ENCODE data around the gene EPHB6. TPM values are rescaled to one million over a fixed set of nuclear protein-coding genes. Genes with fewer than 3 reads are reported as not detected.

Gene EPHB6
- total RNA-seq, 1 donor from 2014 or later = 5.6 TPM

DNA sequence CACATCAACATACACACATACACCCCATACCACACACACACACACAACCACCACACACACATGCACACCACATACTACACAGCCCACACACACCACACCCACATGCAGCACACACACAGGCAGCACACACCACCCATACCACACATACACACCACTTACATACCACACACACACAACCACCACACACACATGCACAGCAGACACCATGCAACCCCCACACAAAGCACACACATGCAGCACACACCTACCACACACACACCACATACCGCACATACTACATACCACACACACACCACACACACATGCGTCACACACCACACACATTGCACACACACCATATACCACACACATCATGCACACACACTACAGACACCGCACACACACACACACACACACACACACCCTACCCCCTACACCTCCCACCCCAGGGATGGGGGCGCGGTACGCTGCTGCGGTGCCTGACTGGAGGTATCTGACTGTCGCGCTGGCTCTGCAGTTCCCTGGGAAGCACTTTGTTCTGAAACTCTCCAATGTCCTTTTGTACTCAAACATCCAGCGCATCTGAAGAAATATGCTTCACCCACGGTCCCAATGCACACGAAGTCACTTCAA, 36.1 kb downstream of the EPHB6 start:
- peaks cover 4% of the 10 kb centered on the region for H3K27me3 Mint-ChIP-seq (ENCODE audit: insufficient read depth)
- no peaks in the 10 kb centered on the region for H3K4me1 Mint-ChIP-seq (ENCODE audit: low read depth)
- H3K9me3 Mint-ChIP-seq = no peaks in the 10 kb centered on the region
- intact Hi-C loops (cut with micrococcal nuclease) = no loop called here
- no peaks in the 10 kb centered on the region for H3K36me3 Mint-ChIP-seq (ENCODE audit: low read depth)
- no peak overlapping the region for H3K4me3 Mint-ChIP-seq
- DNase-seq (ENCODE audit: low spot score) = no peak
- H3K27ac Mint-ChIP-seq = no peak overlapping the region

DNA sequence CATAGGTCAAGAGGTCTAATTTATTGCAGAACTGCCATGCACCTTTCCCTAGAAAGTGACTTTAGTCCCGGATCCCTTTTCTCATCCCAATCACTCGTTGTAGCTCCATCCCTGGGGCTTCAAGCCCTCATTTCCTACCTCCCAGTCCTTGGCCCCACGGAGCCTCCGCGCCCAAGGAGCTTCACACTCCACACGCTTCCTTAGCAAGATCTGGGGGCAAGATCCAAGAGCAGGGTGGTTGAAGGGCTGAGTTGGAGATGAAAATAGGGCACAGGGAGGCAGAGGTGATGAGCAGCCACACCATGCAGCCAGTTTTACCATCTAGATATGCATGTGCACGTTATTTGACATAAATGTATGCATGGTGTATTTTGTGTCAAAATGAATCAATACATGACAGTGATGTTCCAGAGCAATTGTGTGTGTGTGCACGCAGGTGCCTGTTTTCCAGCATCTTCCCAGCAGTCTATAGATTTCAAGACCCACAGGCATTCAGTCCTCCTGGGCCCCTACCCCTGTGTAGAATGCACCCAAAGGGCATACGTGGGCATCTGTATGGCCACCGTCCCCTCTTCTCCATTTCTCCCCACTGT, 36.7 kb downstream of the EPHB6 start:
- no peak overlapping the region for H3K27ac Mint-ChIP-seq
- peaks cover 4% of the 10 kb centered on the region for H3K27me3 Mint-ChIP-seq (ENCODE audit: insufficient read depth)
- no peaks in the 10 kb centered on the region for H3K36me3 Mint-ChIP-seq (ENCODE audit: low read depth)
- no peak overlapping the region for H3K4me3 Mint-ChIP-seq
- no peaks in the 10 kb centered on the region for H3K4me1 Mint-ChIP-seq (ENCODE audit: low read depth)
- DNase-seq (ENCODE audit: low spot score) = no peak
- intact Hi-C loops (cut with micrococcal nuclease) = no loop called here
- H3K9me3 Mint-ChIP-seq = no peaks in the 10 kb centered on the region

DNA sequence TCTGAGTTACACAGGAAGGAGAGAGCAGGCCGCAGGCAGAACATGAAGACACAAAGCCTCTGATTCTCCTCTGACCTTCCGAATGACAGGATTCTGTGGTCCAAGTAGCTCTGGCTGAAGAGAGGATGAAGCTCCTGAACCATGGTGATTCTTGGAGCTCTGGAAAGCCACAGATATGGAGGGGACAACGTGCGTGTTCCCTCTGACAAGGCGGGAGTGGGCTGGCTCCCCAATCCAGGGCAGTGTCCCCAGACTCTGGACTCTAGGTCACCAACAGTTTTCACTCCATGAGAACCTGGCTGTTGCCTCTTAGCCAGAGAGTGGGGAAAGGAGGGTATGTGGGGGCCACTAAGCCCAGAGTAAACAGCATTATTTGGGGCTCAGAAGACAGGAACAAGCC, 38.1 kb downstream of the EPHB6 start:
- no peaks in the 10 kb centered on the region for H3K4me1 Mint-ChIP-seq (ENCODE audit: low read depth)
- intact Hi-C loops (cut with micrococcal nuclease) = no loop called here

DNA sequence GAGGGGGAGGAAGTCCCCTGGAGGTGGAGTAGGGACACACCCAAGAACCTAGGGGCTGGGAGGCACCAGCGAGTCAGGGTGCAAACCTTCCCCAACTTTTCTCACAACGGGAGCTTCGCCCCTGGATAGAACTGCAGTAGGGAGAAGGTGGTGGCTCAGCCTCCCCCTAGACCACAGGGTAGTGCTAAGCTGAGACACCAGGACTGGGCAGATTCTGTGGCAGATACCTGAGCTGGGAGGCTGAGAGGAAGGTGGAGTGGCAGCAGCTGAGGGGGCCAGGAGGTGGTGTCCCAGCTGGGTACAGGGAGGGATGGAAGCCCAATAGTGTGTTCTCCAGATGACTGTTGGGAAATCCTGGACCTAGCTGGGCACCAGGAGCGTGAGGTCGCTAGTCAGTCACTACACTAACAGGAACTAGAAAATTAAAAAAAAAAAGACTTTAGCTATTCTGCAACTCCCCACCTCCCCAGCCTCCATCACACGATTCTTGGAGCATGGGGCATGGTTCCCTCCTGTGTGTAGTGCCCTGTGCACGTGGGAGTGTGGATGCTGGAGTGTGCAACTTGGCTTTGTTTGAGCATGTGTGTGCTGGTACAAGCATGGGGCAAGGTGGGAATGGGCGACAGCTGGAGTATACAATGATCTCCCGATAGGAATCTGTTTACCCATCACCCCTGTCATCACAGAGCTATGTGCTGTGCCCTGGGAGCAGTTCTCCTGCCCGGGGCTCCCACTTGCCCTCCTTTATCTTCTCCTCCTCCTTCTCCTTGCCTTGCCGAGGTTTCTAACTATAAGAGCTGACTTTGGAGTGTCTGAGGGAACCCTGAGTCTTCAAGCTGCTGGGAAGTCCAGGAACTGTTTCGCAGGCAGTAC, 39.5 kb downstream of the EPHB6 start:
- no peak overlapping the region for H3K4me3 Mint-ChIP-seq
- H3K9me3 Mint-ChIP-seq = no peaks in the 10 kb centered on the region
- DNase-seq (ENCODE audit: low spot score) = no peak
- H3K27me3 Mint-ChIP-seq (ENCODE audit: insufficient read depth) = peaks cover 4% of the 10 kb centered on the region
- intact Hi-C loops (cut with micrococcal nuclease) = no loop called here
- no peak overlapping the region for H3K27ac Mint-ChIP-seq
- no peaks in the 10 kb centered on the region for H3K4me1 Mint-ChIP-seq (ENCODE audit: low read depth)
- H3K36me3 Mint-ChIP-seq (ENCODE audit: low read depth) = no peaks in the 10 kb centered on the region

More for the DNA sequence above, 38.1 kb downstream of the EPHB6 start:
- no peak for DNase-seq (ENCODE audit: low spot score)
- Mint-ChIP-seq H3K27me3 (ENCODE audit: insufficient read depth) (peaks cover 4% of the 10 kb centered on the region), H3K27ac (no peak overlapping the region), H3K36me3 (ENCODE audit: low read depth) (no peaks in the 10 kb centered on the region), H3K9me3 (no peaks in the 10 kb centered on the region), H3K4me3 (no peak overlapping the region)

DNA sequence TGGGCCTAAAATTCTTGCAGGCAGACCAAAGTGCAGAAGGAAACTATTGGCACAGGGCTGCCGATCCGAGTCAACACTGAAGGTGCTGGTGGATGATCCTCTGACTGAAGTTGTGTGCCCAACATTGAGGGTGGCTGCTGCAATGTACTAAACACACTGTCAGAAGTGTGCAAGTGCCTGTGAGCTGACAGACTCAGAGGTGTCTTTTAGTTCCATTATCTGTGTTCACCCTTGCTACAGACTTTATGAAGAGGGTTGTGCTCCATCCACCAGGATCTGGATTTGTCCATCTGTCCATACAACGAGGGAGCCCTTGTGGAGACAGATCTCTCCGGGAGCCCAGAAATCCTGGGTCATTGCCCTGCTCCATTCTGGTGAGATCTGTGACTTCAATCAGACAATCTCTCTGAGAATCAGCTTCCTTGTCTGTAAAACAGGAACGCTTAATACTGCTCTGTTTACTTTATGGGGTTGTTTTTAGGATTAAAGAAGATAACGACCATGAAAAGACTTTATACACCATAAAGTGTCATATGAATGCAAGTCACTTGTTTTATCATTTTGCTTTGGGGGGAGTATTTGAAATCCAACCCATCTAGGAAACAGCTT, 40.2 kb downstream of the EPHB6 start:
- Mint-ChIP-seq H3K4me3 (no peak overlapping the region), H3K27ac (no peak overlapping the region), H3K4me1 (ENCODE audit: low read depth) (no peaks in the 10 kb centered on the region), H3K9me3 (no peaks in the 10 kb centered on the region), H3K27me3 (ENCODE audit: insufficient read depth) (peaks cover 6% of the 10 kb centered on the region), H3K36me3 (ENCODE audit: low read depth) (no peaks in the 10 kb centered on the region)
- intact Hi-C loops (cut with micrococcal nuclease) = no loop called here
- DNase-seq (ENCODE audit: low spot score) = no peak

DNA sequence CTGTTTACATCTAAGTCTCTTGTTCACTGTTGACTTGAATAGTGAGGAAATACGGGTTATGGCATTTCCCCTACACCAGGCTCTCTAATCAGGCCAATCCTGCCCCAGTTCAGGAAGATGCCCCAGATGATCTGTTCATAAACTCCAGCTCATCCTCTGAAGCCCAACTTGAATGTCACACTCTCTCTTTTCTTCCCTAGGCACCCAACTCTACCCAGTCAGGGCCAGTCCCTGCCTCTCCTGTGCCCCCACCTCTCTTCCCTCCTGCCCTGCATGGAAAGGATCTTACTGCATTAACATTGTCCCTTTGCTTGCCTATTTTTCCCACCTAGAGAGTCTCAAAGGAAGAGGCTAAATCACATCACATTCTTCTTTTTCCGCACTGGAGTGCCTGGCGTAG, 41.3 kb downstream of the EPHB6 start:
- H3K27ac Mint-ChIP-seq = no peak overlapping the region
- peaks cover 8% of the 10 kb centered on the region for H3K27me3 Mint-ChIP-seq (ENCODE audit: insufficient read depth)
- intact Hi-C loops (cut with micrococcal nuclease) = no loop called here
- H3K9me3 Mint-ChIP-seq = no peaks in the 10 kb centered on the region
- no peaks in the 10 kb centered on the region for H3K4me1 Mint-ChIP-seq (ENCODE audit: low read depth)
- no peak for DNase-seq (ENCODE audit: low spot score)
- no peak overlapping the region for H3K4me3 Mint-ChIP-seq
- no peaks in the 10 kb centered on the region for H3K36me3 Mint-ChIP-seq (ENCODE audit: low read depth)

DNA sequence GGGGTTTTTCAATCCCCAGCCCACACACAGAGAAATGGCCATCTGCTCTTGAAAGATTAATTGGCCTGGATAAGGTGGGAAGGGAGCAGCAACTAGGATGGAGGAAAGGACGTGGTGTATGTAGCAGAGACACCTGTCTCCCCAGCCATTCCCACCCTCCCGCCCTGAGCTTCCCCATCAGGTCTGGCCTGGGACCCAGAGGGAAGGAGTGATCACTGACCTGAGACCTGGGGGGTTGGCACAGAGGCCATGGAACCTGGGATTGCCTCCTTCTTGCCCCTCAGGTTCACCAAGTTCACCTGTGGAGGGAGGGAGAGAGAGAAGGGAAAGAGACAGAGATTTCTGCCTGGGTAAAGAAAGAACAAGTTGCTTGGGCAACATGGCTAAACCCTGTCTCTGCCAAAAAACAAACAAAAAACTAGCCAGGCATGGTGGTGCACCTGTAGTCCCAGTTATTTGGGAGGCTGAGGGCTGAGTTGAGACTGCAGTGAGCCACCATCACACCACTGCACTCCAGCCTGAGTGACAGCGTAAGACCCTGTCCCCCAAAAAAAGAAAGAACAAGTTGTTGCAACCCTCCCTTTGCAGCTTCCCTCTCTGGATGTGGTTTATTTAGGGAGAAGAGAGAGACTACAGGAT, 42.0 kb downstream of the EPHB6 start:
- no peaks in the 10 kb centered on the region for H3K36me3 Mint-ChIP-seq (ENCODE audit: low read depth)
- H3K4me3 Mint-ChIP-seq = no peak overlapping the region
- intact Hi-C loops (cut with micrococcal nuclease) = no loop called here
- no peak for DNase-seq (ENCODE audit: low spot score)
- H3K27me3 Mint-ChIP-seq (ENCODE audit: insufficient read depth) = peaks cover 8% of the 10 kb centered on the region
- H3K9me3 Mint-ChIP-seq = no peaks in the 10 kb centered on the region
- no peak overlapping the region for H3K27ac Mint-ChIP-seq
- no peaks in the 10 kb centered on the region for H3K4me1 Mint-ChIP-seq (ENCODE audit: low read depth)

DNA sequence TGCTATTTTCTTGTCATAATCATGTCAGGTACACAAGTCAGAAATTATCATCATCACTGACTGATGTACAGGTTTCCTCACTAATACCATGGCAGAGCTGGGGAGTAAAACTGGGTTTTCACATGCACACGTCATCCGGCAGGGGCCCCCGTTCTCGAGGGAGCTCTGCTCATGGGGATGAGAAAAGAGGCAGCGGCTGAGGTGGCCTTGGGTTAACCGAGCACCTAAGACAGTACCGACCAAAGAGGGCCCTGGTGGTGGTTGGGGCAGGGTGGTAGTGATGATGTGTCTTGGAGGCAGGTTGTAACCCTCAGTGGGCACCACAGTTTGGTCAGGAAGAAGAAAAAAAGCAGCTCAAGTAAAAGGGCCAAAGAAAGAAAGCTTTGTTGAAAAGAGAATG, 42.8 kb downstream of the EPHB6 start:
- intact Hi-C loops (cut with micrococcal nuclease) = no loop called here
- Mint-ChIP-seq H3K27me3 (ENCODE audit: insufficient read depth) (peaks cover 8% of the 10 kb centered on the region), H3K36me3 (ENCODE audit: low read depth) (no peaks in the 10 kb centered on the region), H3K9me3 (no peaks in the 10 kb centered on the region), H3K4me1 (ENCODE audit: low read depth) (no peaks in the 10 kb centered on the region), H3K27ac (no peak overlapping the region), H3K4me3 (no peak overlapping the region)
- no peak for DNase-seq (ENCODE audit: low spot score)

DNA sequence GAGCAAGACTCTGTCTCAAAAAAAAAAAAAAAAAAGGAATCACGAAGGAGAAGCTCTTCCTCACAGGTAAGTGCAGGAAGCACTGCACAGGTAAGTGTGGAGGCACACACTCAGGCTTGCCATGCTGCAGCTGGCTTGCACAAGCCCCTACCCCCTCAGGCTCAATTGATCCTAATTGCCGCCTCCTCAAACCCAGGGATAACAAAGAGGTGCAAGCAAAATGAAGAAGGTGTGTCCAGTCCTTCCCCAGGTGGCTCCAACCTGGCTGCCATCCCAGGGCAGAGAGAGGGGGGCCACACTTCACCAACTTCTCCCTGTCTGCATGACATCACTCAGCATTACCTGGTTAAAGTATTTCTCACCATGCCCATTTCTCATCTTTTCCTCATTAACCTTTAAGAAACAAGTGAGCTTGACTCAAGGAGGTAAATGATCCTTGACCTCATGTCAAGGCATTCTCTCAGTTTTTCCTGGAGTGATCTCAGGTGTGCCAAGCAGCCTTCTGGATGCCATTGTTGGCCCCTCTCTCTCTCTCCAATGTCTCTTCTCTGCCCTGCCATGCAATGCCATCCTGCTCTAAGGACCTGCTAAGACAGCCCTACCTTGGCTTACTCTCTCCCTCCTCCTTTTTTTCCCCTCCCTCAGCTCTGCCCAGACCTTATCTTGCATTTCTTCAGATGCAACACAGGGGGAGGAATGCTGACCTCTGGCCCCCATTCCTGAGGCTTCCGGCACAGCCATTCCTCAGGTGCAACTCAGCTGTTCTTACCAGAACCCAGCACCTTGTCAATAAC, 43.7 kb downstream of the EPHB6 start:
- intact Hi-C loops (cut with micrococcal nuclease) = no loop called here
- DNase-seq (ENCODE audit: low spot score) = no peak
- Mint-ChIP-seq H3K4me1 (ENCODE audit: low read depth) (no peaks in the 10 kb centered on the region), H3K27me3 (ENCODE audit: insufficient read depth) (peaks cover 8% of the 10 kb centered on the region), H3K36me3 (ENCODE audit: low read depth) (no peaks in the 10 kb centered on the region), H3K27ac (no peak overlapping the region), H3K4me3 (no peak overlapping the region), H3K9me3 (no peaks in the 10 kb centered on the region)

DNA sequence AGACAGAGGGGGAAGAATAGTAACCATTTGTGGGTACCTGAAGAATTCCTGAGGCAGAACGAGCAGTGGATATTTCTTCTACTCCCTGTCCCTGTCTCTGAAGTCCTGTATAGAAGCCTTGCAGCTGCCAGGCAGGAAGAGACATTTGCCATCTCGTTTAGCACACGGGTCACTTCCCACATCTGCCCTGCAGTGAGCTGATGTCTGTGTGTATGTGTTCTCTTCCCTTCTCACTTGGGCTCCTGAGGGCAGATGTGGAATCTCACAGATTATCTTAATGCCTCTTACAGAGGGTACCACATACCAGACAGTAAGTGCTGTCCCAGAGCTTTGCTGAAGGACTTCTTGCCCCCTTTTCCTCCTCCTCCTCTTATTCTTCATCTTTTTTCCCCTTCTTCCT, 44.8 kb downstream of the EPHB6 start:
- Mint-ChIP-seq H3K9me3 (no peaks in the 10 kb centered on the region), H3K4me1 (ENCODE audit: low read depth) (no peaks in the 10 kb centered on the region), H3K36me3 (ENCODE audit: low read depth) (no peaks in the 10 kb centered on the region), H3K27ac (no peak overlapping the region), H3K27me3 (ENCODE audit: insufficient read depth) (peaks cover 7% of the 10 kb centered on the region), H3K4me3 (no peak overlapping the region)
- intact Hi-C loops (cut with micrococcal nuclease) = no loop called here
- no peak for DNase-seq (ENCODE audit: low spot score)

DNA sequence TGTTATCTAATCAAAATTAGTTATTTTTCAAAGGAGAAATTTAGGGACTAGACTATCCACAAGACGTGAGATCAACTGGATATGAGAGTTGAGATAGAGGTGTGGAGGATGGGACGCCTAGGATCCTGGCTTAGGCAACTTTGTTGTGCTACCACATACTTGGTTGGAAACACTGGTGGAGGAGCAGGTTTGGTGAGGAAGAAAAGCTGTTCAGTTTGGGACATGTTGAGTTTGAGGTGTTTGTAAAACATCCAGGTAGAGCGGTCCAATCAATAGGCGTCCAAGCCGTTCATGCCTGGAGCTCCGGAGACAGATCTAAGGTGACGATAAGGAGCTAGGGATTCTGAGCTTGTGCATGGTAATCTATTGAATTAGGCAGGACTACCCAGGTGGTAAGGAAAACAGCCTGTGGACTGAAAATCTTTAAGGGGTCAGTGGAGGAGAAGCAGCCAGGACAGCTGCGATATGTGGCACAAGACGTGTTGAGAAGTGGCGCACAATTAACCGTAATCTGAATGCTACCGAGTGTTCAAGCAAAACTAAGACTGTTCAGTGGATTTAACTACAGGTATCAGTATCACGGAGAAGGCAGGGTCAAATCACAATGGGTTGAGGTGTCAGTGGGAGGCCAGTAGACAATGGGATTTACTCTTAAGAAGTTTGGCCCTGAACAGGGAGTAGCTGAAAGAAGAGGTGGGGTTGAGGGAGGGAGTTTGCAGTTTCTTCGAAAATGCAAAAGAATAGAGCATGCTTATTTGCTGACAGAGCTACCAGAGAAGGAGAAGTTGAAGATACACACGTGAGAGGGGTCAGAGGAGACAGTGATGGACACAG, 46.8 kb downstream of the EPHB6 start:
- H3K4me3 Mint-ChIP-seq = no peak overlapping the region
- intact Hi-C loops (cut with micrococcal nuclease) = no loop called here
- no peaks in the 10 kb centered on the region for H3K4me1 Mint-ChIP-seq (ENCODE audit: low read depth)
- no peaks in the 10 kb centered on the region for H3K36me3 Mint-ChIP-seq (ENCODE audit: low read depth)
- peaks cover 7% of the 10 kb centered on the region for H3K27me3 Mint-ChIP-seq (ENCODE audit: insufficient read depth)
- H3K9me3 Mint-ChIP-seq = no peaks in the 10 kb centered on the region
- H3K27ac Mint-ChIP-seq = no peak overlapping the region
- DNase-seq (ENCODE audit: low spot score) = no peak

Measured in activated T-helper 1 cell treated with anti-CD3 and anti-CD28 coated beads, Interleukin-12 subunit alpha, Interleukin-12 subunit beta, Interleukin-2, Interleukin-4 antibody, amounts not matched to agents 30 ng/mL and 10 ng/mL and 1 ng/mL, durations not matched to agents 14 hours and 24 hours and 36 hours (primary cell).